Smooth muscle cell (in vitro differentiated cells): ENCODE data around the gene RDH16. TPM values are rescaled to one million over a fixed set of nuclear protein-coding genes. Genes with fewer than 3 reads are reported as not detected.

ENCODE experiments used
- DNase-seq: peaks from one replicate; lab custom pipeline; 2025; ENCODE audit not compliant: unreplicated experiment; lab: John Stamatoyannopoulos, UW
- H2AFZ ChIP-seq: fragments of 200-600 bp; sonication (generic); 2 replicates; pipeline ENCODE4 v1.6.0; 2016; ENCODE audit warnings: antibody characterized with exemption, low read depth, mild to moderate bottlenecking
- H3F3A ChIP-seq: fragments of 200-600 bp; sonication (generic); 2 replicates; pipeline ENCODE4 v1.6.0; 2017; ENCODE audit warnings: antibody characterized with exemption, low read depth
- H3K27ac ChIP-seq: fragments of 200-600 bp; sonication (generic); 2 replicates; pipeline ENCODE4 v1.5.1; 2016; ENCODE audit warnings: low read depth, mild to moderate bottlenecking
- H3K27me3 ChIP-seq: fragments of 200-600 bp; sonication (generic); 2 replicates; pipeline ENCODE4 v1.6.1; 2016; ENCODE audit warnings: low read depth, mild to moderate bottlenecking
- H3K36me3 ChIP-seq: fragments of 200-600 bp; sonication (generic); 2 replicates; pipeline ENCODE4 v1.5.1; 2016; ENCODE audit warnings: low read depth
- H3K4me1 ChIP-seq: fragments of 200-600 bp; sonication (generic); 2 replicates; pipeline ENCODE4 v1.5.1; 2016; ENCODE audit warnings: low read depth
- H3K4me2 ChIP-seq: fragments of 200-600 bp; sonication (generic); 2 replicates; pipeline ENCODE4 v1.6.0; 2016; ENCODE audit warnings: mild to moderate bottlenecking
- H3K4me3 ChIP-seq: fragments of 200-600 bp; sonication (generic); 2 replicates; pipeline ENCODE4 v1.5.1; 2016; ENCODE audit warnings: mild to moderate bottlenecking
- H3K79me2 ChIP-seq: fragments of 200-600 bp; sonication (generic); 2 replicates; pipeline ENCODE4 v1.6.0; 2016; ENCODE audit warnings: low read depth, mild to moderate bottlenecking
- H3K9ac ChIP-seq: fragments of 200-600 bp; sonication (generic); 2 replicates; pipeline ENCODE4 v1.6.0; 2016; ENCODE audit warnings: low read depth
- H3K9me3 ChIP-seq: fragments of 200-600 bp; sonication (generic); replicated peaks from 2 replicates; pipeline ENCODE4 v1.5.1; 2016; ENCODE audit warnings: low read depth
- H4K20me1 ChIP-seq: fragments of 200-600 bp; sonication (generic); 2 replicates; pipeline ENCODE4 v1.6.0; 2016; ENCODE audit warnings: low read depth
- WGBS: methylation state at CpG from one replicate; pipeline ENCODE4 v1.1.7; 2016; ENCODE audit warnings: low lambda C conversion rate; 5-methylcytosine and 5-hydroxymethylcytosine counted together
- polyA plus RNA-seq: library from polyadenylated mRNA; unstranded; fragments of >200 nt; fragmentation: Nextera tagmentation; extraction: Ambion mirVana; gene quantifications from 2 replicates; pipeline ENCODE4 v1.2.1, GENCODE V29; 2016
- total RNA-seq: library from RNA; depleted of rRNA; stranded (reverse); fragments of >200 nt; gene quantifications from 2 replicates; pipeline ENCODE4 v1.2.3, GENCODE V29; 2014
- TF ChIP-seq, protein P1 (sequence below): fragments of 200-600 bp; sonication (generic); IDR thresholded peaks from 2 replicates; pipeline ENCODE4 v1.5.1; 2017; ENCODE audit warnings: borderline replicate concordance, mild to moderate bottlenecking, antibody characterized with exemption; ENCODE audit not compliant: insufficient read depth, poor library complexity, severe bottlenecking

Gene RDH16
- total and polyA plus RNA-seq, 2 experiments from 2014 or later = 0.55 to 2.0 TPM

DNA sequence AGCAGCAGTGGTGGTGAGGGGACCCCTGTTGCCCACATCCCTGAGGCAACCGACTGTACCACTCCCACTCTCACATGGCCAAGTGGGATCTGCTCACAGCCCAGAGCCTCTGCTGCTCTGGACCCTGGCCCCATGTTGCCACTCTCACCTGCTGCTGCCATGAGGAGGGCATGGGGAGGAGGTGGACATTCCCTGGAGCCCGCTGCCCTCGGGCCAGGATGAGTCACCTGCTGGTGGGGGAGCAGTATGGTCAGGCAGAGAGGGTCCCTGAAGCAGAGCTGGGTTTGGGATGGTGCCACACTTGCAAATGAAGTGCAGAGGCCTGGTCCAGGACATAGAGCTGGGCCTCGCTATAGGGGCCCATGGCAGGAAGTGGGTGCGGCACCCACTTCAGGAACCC lies 49.3 kb downstream of the RDH16 start:
- H3K79me2 ChIP-seq = no peaks in the 10 kb centered on the region
- H3F3A ChIP-seq = no peaks in the 10 kb centered on the region
- no peak overlapping the region for H3K27ac ChIP-seq
- H3K4me2 ChIP-seq = no peak overlapping the region
- no peak for DNase-seq
- TF ChIP-seq, protein P1, sequence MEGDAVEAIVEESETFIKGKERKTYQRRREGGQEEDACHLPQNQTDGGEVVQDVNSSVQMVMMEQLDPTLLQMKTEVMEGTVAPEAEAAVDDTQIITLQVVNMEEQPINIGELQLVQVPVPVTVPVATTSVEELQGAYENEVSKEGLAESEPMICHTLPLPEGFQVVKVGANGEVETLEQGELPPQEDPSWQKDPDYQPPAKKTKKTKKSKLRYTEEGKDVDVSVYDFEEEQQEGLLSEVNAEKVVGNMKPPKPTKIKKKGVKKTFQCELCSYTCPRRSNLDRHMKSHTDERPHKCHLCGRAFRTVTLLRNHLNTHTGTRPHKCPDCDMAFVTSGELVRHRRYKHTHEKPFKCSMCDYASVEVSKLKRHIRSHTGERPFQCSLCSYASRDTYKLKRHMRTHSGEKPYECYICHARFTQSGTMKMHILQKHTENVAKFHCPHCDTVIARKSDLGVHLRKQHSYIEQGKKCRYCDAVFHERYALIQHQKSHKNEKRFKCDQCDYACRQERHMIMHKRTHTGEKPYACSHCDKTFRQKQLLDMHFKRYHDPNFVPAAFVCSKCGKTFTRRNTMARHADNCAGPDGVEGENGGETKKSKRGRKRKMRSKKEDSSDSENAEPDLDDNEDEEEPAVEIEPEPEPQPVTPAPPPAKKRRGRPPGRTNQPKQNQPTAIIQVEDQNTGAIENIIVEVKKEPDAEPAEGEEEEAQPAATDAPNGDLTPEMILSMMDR = no peak
- peaks cover 3% of the 10 kb centered on the region for H3K9me3 ChIP-seq
- H3K4me3 ChIP-seq = no peak overlapping the region
- H3K9ac ChIP-seq = no peak overlapping the region
- no peak overlapping the region for H2AFZ ChIP-seq
- no peaks in the 10 kb centered on the region for H3K4me1 ChIP-seq
- no peaks in the 10 kb centered on the region for H3K36me3 ChIP-seq
- WGBS = 94% methylated on average over 5 of the region's 5 CpGs
- no peaks in the 10 kb centered on the region for H4K20me1 ChIP-seq
- no peaks in the 10 kb centered on the region for H3K27me3 ChIP-seq

DNA sequence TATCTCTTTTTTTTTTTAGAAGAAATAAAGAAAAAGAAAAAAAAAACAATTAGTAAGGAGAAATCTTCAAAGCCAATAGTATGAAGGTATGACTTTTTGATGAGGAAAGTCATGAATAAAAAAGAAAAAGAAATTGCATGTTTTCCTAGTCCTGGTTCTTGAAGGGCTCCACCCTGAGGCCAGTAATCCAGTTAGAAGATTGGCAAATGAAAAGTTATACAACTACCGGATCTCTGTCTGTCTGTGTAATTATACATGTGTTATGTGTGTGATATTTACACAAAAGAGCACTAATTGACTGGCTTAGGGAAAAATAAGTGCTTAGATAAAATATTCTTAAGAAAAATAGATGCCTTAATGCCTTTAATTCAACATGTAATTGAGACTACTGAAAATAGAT lies 51.6 kb downstream of the RDH16 start:
- Histone ChIP-seq H3K27ac (no peak overlapping the region), H3K4me3 (no peak overlapping the region), H3K4me1 (no peaks in the 10 kb centered on the region), H3F3A (no peaks in the 10 kb centered on the region), H3K36me3 (no peaks in the 10 kb centered on the region), H2AFZ (no peak overlapping the region), H3K9ac (no peak overlapping the region), H3K79me2 (no peaks in the 10 kb centered on the region), H3K27me3 (no peaks in the 10 kb centered on the region), H3K4me2 (no peak overlapping the region), H3K9me3 (peaks cover 3% of the 10 kb centered on the region), H4K20me1 (no peaks in the 10 kb centered on the region)
- 94% methylated on average over 1 of the region's 1 CpG for WGBS
- no peak for DNase-seq
- TF ChIP-seq, protein P1 = no peak

DNA sequence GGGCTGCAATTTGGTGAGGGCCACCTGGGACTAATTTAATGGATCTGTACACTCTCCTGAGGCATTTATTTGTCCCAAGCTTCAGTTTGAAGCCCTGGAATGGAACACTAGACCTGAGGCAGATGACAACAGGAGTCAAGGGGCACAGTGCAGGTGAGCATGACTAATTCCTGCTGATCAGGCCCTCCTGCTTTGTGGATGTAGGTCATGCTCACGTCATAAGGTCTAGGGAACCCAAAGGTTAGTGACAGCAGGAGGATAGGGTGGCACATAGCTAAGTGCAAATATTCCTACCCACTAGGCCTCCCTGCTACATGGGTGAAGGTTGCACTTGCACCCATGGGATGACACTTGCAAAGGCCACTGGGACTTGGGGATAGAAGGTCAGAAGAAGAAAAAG lies 54.0 kb downstream of the RDH16 start:
- Histone ChIP-seq H3K9me3 (no peaks in the 10 kb centered on the region), H3K4me3 (no peak overlapping the region), H3K9ac (no peak overlapping the region), H3K4me1 (no peaks in the 10 kb centered on the region), H3F3A (no peaks in the 10 kb centered on the region), H3K4me2 (no peak overlapping the region), H3K27me3 (no peaks in the 10 kb centered on the region), H4K20me1 (no peaks in the 10 kb centered on the region), H3K27ac (no peak overlapping the region), H2AFZ (no peak overlapping the region), H3K79me2 (no peaks in the 10 kb centered on the region), H3K36me3 (no peaks in the 10 kb centered on the region)
- DNase-seq = no peak
- 48% methylated on average over 1 of the region's 1 CpG for WGBS
- TF ChIP-seq, protein P1 = no peak

Other genes starting within 250 kb of the RDH16 start
- 906 and 1,062 TPM in 2 replicates for gene NACA, start 232.3 kb downstream of the RDH16 start, total RNA-seq
- 625 and 713 TPM in 2 replicates for gene NACA, start 232.3 kb downstream of the RDH16 start, polyA plus RNA-seq
- gene PRIM1, start 205.3 kb downstream of the RDH16 start, total RNA-seq = 12.7 and 16.9 TPM in 2 replicates
- gene PRIM1, start 205.3 kb downstream of the RDH16 start, polyA plus RNA-seq = 3.6 and 7.0 TPM in 2 replicates
- 8.9 and 14.8 TPM in 2 replicates for gene HSD17B6, start 194.3 kb downstream of the RDH16 start, total RNA-seq
- gene HSD17B6, start 194.3 kb downstream of the RDH16 start, polyA plus RNA-seq = 12.9 and 14.1 TPM in 2 replicates
- 1.1 and 4.4 TPM in 2 replicates for gene SDR9C7, start 23.2 kb downstream of the RDH16 start, total RNA-seq
- 0.83 and 0.97 TPM in 2 replicates for gene SDR9C7, start 23.2 kb downstream of the RDH16 start, polyA plus RNA-seq
- 7.3 and 8.5 TPM in 2 replicates for gene ZBTB39, start 48.9 kb upstream of the RDH16 start, total RNA-seq
- 2.6 and 3.6 TPM in 2 replicates for gene ZBTB39, start 48.9 kb upstream of the RDH16 start, polyA plus RNA-seq
- 0.90 and 6.3 TPM in 2 replicates for gene TAC3, start 58.9 kb upstream of the RDH16 start, total RNA-seq
- gene TAC3, start 58.9 kb upstream of the RDH16 start, polyA plus RNA-seq = 1.7 and 4.1 TPM in 2 replicates
- gene MYO1A, start 92.5 kb upstream of the RDH16 start, total RNA-seq = not detected in 2 replicates
- not detected in 2 replicates for gene MYO1A, start 92.5 kb upstream of the RDH16 start, polyA plus RNA-seq
- 8.9 and 12.6 TPM in 2 replicates for gene NEMP1, start 121.2 kb upstream of the RDH16 start, total RNA-seq
- gene NEMP1, start 121.2 kb upstream of the RDH16 start, polyA plus RNA-seq = 3.2 and 4.0 TPM in 2 replicates
- gene NAB2, start 131.5 kb upstream of the RDH16 start, total RNA-seq = 57.8 and 58.3 TPM in 2 replicates
- gene NAB2, start 131.5 kb upstream of the RDH16 start, polyA plus RNA-seq = 37.9 and 39.7 TPM in 2 replicates
- 39.1 and 56.8 TPM in 2 replicates for gene STAT6, start 153.8 kb upstream of the RDH16 start, total RNA-seq
- gene STAT6, start 153.8 kb upstream of the RDH16 start, polyA plus RNA-seq = 38.7 and 48.5 TPM in 2 replicates
- gene LRP1, start 170.9 kb upstream of the RDH16 start, total RNA-seq = 80.3 and 95.4 TPM in 2 replicates
- gene LRP1, start 170.9 kb upstream of the RDH16 start, polyA plus RNA-seq = 75.3 and 83.1 TPM in 2 replicates
- not detected in 2 replicates for gene LRP1-AS, start 190.0 kb upstream of the RDH16 start, total RNA-seq
- not detected in 2 replicates for gene LRP1-AS, start 190.0 kb upstream of the RDH16 start, polyA plus RNA-seq